ENCODE data around the gene UIMC1. TPM values are rescaled to one million over a fixed set of nuclear protein-coding genes. Genes with fewer than 3 reads are reported as not detected.

UIMC1 gene
- total RNA-seq, 1 donor from 2014 or later = 70.6 TPM

GRCh38 chr5:176906126-176906525 lies 100.5 kb downstream of the UIMC1 start:
- Mint-ChIP-seq H3K27ac (no peak overlapping the region), H3K4me3 (no peak overlapping the region), H3K36me3 (ENCODE audit: low read depth) (peaks cover 50% of the 10 kb centered on the region), H3K4me1 (ENCODE audit: low read depth) (peaks cover 22% of the 10 kb centered on the region), H3K27me3 (ENCODE audit: insufficient read depth) (no peaks in the 10 kb centered on the region), H3K9me3 (no peaks in the 10 kb centered on the region)
- DNase-seq (ENCODE audit: low spot score) = no peak
- intact Hi-C loops (cut with micrococcal nuclease) = no loop called here

- Mint-ChIP-seq H3K4me3 (no peak overlapping the region), H3K9me3 (no peaks in the 10 kb centered on the region), H3K4me1 (ENCODE audit: low read depth) (peaks cover 24% of the 10 kb centered on the region), H3K27ac (no peak overlapping the region), H3K27me3 (ENCODE audit: insufficient read depth) (no peaks in the 10 kb centered on the region), H3K36me3 (ENCODE audit: low read depth) (peaks cover 55% of the 10 kb centered on the region)
- no peak for DNase-seq (ENCODE audit: low spot score)
- intact Hi-C loops (cut with micrococcal nuclease) = loop anchor here (5.0 kb wide), 1 partner anchor 367 kb away; the partner anchor contains the start of gene RNF44
Measured at GRCh38 chr5:176904276-176904675, 102.3 kb downstream of the UIMC1 start.

GRCh38 chr5:176902911-176903664 lies 103.5 kb downstream of the UIMC1 start:
- DNase-seq (ENCODE audit: low spot score) = no peak
- Mint-ChIP-seq H3K36me3 (ENCODE audit: low read depth) (peaks cover 49% of the 10 kb centered on the region), H3K9me3 (no peaks in the 10 kb centered on the region), H3K4me3 (no peak overlapping the region), H3K27ac (peak overlapping the region; percentile 0), H3K4me1 (ENCODE audit: low read depth) (peaks cover 28% of the 10 kb centered on the region), H3K27me3 (ENCODE audit: insufficient read depth) (no peaks in the 10 kb centered on the region)
- intact Hi-C loops (cut with micrococcal nuclease) = loop anchor here (5.0 kb wide), 1 partner anchor 366 kb away; the partner anchor contains the start of gene RNF44

- Mint-ChIP-seq H3K27me3 (ENCODE audit: insufficient read depth) (no peaks in the 10 kb centered on the region), H3K4me3 (peak overlapping the region; percentile 16), H3K4me1 (ENCODE audit: low read depth) (peaks cover 28% of the 10 kb centered on the region), H3K9me3 (no peaks in the 10 kb centered on the region), H3K27ac (peak overlapping the region; percentile 82), H3K36me3 (ENCODE audit: low read depth) (peaks cover 44% of the 10 kb centered on the region)
- no peak for DNase-seq (ENCODE audit: low spot score)
- intact Hi-C loops (cut with micrococcal nuclease) = loop anchor here (5.0 kb wide), 1 partner anchor 365 kb away; the partner anchor contains the start of gene RNF44
Measured at GRCh38 chr5:176902102-176902814, 104.3 kb downstream of the UIMC1 start.

- Mint-ChIP-seq H3K9me3 (no peaks in the 10 kb centered on the region), H3K4me3 (peak overlapping the region; percentile 16), H3K4me1 (ENCODE audit: low read depth) (peaks cover 28% of the 10 kb centered on the region), H3K27me3 (ENCODE audit: insufficient read depth) (no peaks in the 10 kb centered on the region), H3K36me3 (ENCODE audit: low read depth) (peaks cover 38% of the 10 kb centered on the region), H3K27ac (peak overlapping the region; percentile 82)
- no peak for DNase-seq (ENCODE audit: low spot score)
- intact Hi-C loops (cut with micrococcal nuclease) = loop anchor here (1.0 to 5.0 kb wide), 2 partner anchors 248 to 364 kb away; partner anchors contain the start of gene RNF44
Measured at GRCh38 chr5:176901260-176902101, 105.1 kb downstream of the UIMC1 start.

- DNase-seq (ENCODE audit: low spot score) = no peak
- Mint-ChIP-seq H3K27me3 (ENCODE audit: insufficient read depth) (no peaks in the 10 kb centered on the region), H3K27ac (peak overlapping the region; percentile 54), H3K4me3 (no peak overlapping the region), H3K4me1 (ENCODE audit: low read depth) (peaks cover 29% of the 10 kb centered on the region), H3K36me3 (ENCODE audit: low read depth) (peaks cover 31% of the 10 kb centered on the region), H3K9me3 (no peaks in the 10 kb centered on the region)
- intact Hi-C loops (cut with micrococcal nuclease) = loop anchor here (1.0 to 5.0 kb wide), 2 partner anchors 247 to 363 kb away; partner anchors contain the start of gene RNF44
Measured at GRCh38 chr5:176900780-176901204, 105.8 kb downstream of the UIMC1 start.

GRCh38 chr5:176899946-176900779 lies 106.4 kb downstream of the UIMC1 start:
- intact Hi-C loops (cut with micrococcal nuclease) = loop anchor here (5.0 kb wide), 1 partner anchor 363 kb away; the partner anchor contains the start of gene RNF44
- Mint-ChIP-seq H3K27ac (peak overlapping the region; percentile 8), H3K4me3 (no peak overlapping the region), H3K36me3 (ENCODE audit: low read depth) (peaks cover 26% of the 10 kb centered on the region), H3K27me3 (ENCODE audit: insufficient read depth) (no peaks in the 10 kb centered on the region), H3K9me3 (no peaks in the 10 kb centered on the region), H3K4me1 (ENCODE audit: low read depth) (peaks cover 33% of the 10 kb centered on the region)
- DNase-seq (ENCODE audit: low spot score) = no peak

- intact Hi-C loops (cut with micrococcal nuclease) = no loop called here
- no peak for DNase-seq (ENCODE audit: low spot score)
- peak within 1 kb of the TSS; percentile 8 for H3K27ac Mint-ChIP-seq
- no peaks in the 10 kb centered on the region for H3K27me3 Mint-ChIP-seq (ENCODE audit: insufficient read depth)
- peaks cover 33% of the 10 kb centered on the region for H3K4me1 Mint-ChIP-seq (ENCODE audit: low read depth)
- H3K4me3 Mint-ChIP-seq = no peak within 1 kb of the TSS
- H3K9me3 Mint-ChIP-seq = no peaks in the 10 kb centered on the region
- H3K36me3 Mint-ChIP-seq (ENCODE audit: low read depth) = peaks cover 19% of the 10 kb centered on the region
Measured at GRCh38 chr5:176899296-176899891, 107.2 kb downstream of the UIMC1 start, which contains the start of gene HK3. Gene HK3 (minus strand): TSS chr5:176899346. CDS start chr5:176896159, 3,187 bp downstream.

- Mint-ChIP-seq H3K4me1 (ENCODE audit: low read depth) (peaks cover 33% of the 10 kb centered on the region), H3K9me3 (no peaks in the 10 kb centered on the region), H3K27ac (no peak overlapping the region), H3K27me3 (ENCODE audit: insufficient read depth) (no peaks in the 10 kb centered on the region), H3K36me3 (ENCODE audit: low read depth) (peaks cover 14% of the 10 kb centered on the region), H3K4me3 (no peak overlapping the region)
- intact Hi-C loops (cut with micrococcal nuclease) = no loop called here
- DNase-seq (ENCODE audit: low spot score) = no peak
Measured at GRCh38 chr5:176897263-176897662, 109.3 kb downstream of the UIMC1 start.

- Mint-ChIP-seq H3K9me3 (no peaks in the 10 kb centered on the region), H3K36me3 (ENCODE audit: low read depth) (peaks cover 5% of the 10 kb centered on the region), H3K27ac (no peak overlapping the region), H3K4me1 (ENCODE audit: low read depth) (peaks cover 19% of the 10 kb centered on the region), H3K4me3 (no peak overlapping the region), H3K27me3 (ENCODE audit: insufficient read depth) (no peaks in the 10 kb centered on the region)
- DNase-seq (ENCODE audit: low spot score) = no peak
- intact Hi-C loops (cut with micrococcal nuclease) = no loop called here
Measured at GRCh38 chr5:176895831-176896230, 110.7 kb downstream of the UIMC1 start.

GRCh38 chr5:176894298-176894697 lies 112.3 kb downstream of the UIMC1 start:
- Mint-ChIP-seq H3K27me3 (ENCODE audit: insufficient read depth) (no peaks in the 10 kb centered on the region), H3K9me3 (no peaks in the 10 kb centered on the region), H3K4me1 (ENCODE audit: low read depth) (peaks cover 9% of the 10 kb centered on the region), H3K4me3 (no peak overlapping the region), H3K27ac (no peak overlapping the region), H3K36me3 (ENCODE audit: low read depth) (peaks cover under 1% of the 10 kb centered on the region)
- DNase-seq (ENCODE audit: low spot score) = no peak
- intact Hi-C loops (cut with micrococcal nuclease) = no loop called here
